Calu3 (cell line): ENCODE results near the gene STAG1. TPM values are rescaled to one million over a fixed set of nuclear protein-coding genes. Genes with fewer than 3 reads are reported as not detected.

Experiments used
- BruUV-seq: library from RNA; stranded (reverse); fragments of 400-500 nt; replicated peaks from 2 replicates; lab custom pipeline; 2021; lab: Mats Ljungman, UMichigan
- CTCF ChIA-PET: fragments of 300-600 bp; sonication (Branson Sonifier 250); formaldehyde crosslinking; loops from one replicate; lab custom pipeline; 2022; ENCODE audit warnings: antibody characterized with exemption; lab: Charles Lee
- DNase-seq: peaks from one replicate; pipeline ENCODE4 v3.0.0; 2022
- H3K27ac Mint-ChIP-seq: one replicate; pipeline ENCODE4 v1.8.0; 2022; ENCODE audit warnings: mixed read lengths; ENCODE audit not compliant: unreplicated experiment
- H3K27me3 Mint-ChIP-seq: one replicate; pipeline ENCODE4 v1.8.0; 2022; ENCODE audit warnings: mixed read lengths; ENCODE audit not compliant: unreplicated experiment
- H3K36me3 Mint-ChIP-seq: one replicate; pipeline ENCODE4 v1.8.0; 2022; ENCODE audit warnings: mild to moderate bottlenecking, moderate library complexity, mixed read lengths; ENCODE audit not compliant: insufficient read depth, unreplicated experiment
- H3K4me1 Mint-ChIP-seq: one replicate; pipeline ENCODE4 v1.8.0; 2022; ENCODE audit warnings: mild to moderate bottlenecking, low read depth, mixed read lengths; ENCODE audit not compliant: unreplicated experiment
- H3K4me3 Mint-ChIP-seq: one replicate; pipeline ENCODE4 v1.8.0; 2022; ENCODE audit warnings: mild to moderate bottlenecking, low read depth, moderate library complexity, mixed read lengths; ENCODE audit not compliant: unreplicated experiment
- H3K9me3 Mint-ChIP-seq: one replicate; pipeline ENCODE4 v1.8.0; 2022; ENCODE audit warnings: low read depth, mixed read lengths; ENCODE audit not compliant: unreplicated experiment
- CTCF ChIP-seq: fragments of 200-600 bp; IDR thresholded peaks from one replicate; pipeline ENCODE4 v1.8.0; 2022; ENCODE audit warnings: antibody characterized with exemption; ENCODE audit not compliant: unreplicated experiment
- intact Hi-C: fragments of 100-400 bp; cut with micrococcal nuclease; formaldehyde crosslinking; loops from one replicate; pipeline ENCODE4 v1.10.0; 2022; ENCODE audit not compliant: unreplicated experiment
- total RNA-seq: library from RNA; stranded (reverse); gene quantifications from 2 replicates; pipeline ENCODE4 v1.2.3, GENCODE V29; 2022

Gene STAG1
- total RNA-seq, 1 experiment from 2014 or later = 39.3 TPM

DNA sequence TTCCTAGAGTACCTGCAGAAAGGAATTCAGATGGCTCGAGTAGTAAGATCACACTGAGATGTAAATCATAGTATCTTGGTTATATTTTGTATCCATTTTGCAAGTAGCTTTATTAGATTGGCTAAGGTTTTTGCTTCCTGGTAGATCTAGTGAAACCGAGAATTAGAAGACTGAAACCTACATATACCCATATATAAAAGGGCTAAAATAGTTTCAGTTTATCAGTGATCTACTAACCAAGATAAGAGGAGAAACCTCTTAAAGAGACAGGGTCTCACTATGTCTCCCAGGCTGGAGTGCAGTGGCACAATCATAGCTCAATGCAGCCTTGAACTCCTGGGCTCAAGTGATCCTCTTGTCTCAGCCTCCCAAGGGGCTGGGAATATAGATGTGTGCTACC is 366.7 kb downstream of the STAG1 start:
- DNase-seq = no peak
- Mint-ChIP-seq H3K9me3 (no peaks in the 10 kb centered on the region), H3K27me3 (no peaks in the 10 kb centered on the region), H3K27ac (no peak overlapping the region), H3K4me1 (peaks cover 13% of the 10 kb centered on the region), H3K36me3 (no peaks in the 10 kb centered on the region), H3K4me3 (no peak overlapping the region)
- BruUV-seq = no TSS peak
- TF ChIP-seq CTCF = no peak
- CTCF ChIA-PET = interaction anchor here (1.6 kb wide), 1 partner anchor 367 kb away, joined by 7 read pairs; the partner anchor contains the start of gene STAG1
- intact Hi-C loops = no loop called here

GRCh38 chr3:136381051-136381450 is 371.1 kb downstream of the STAG1 start:
- DNase-seq = no peak
- intact Hi-C loops = no loop called here
- Mint-ChIP-seq H3K4me1 (peaks cover 13% of the 10 kb centered on the region), H3K27ac (no peak overlapping the region), H3K27me3 (no peaks in the 10 kb centered on the region), H3K36me3 (no peaks in the 10 kb centered on the region), H3K9me3 (no peaks in the 10 kb centered on the region), H3K4me3 (no peak overlapping the region)
- no peak for TF ChIP-seq CTCF
- CTCF ChIA-PET = interaction anchor here (0.7 to 1.4 kb wide), 3 partner anchors 11 to 1285 kb away, joined by 3 to 4 read pairs (median 3); partner anchors contain the start of gene STAG1
- BruUV-seq = no TSS peak

GRCh38 chr3:136380530-136380929 is 371.6 kb downstream of the STAG1 start:
- Mint-ChIP-seq H3K4me1 (peaks cover 13% of the 10 kb centered on the region), H3K27ac (no peak overlapping the region), H3K9me3 (no peaks in the 10 kb centered on the region), H3K4me3 (no peak overlapping the region), H3K36me3 (peaks cover under 1% of the 10 kb centered on the region), H3K27me3 (no peaks in the 10 kb centered on the region)
- CTCF ChIA-PET = interaction anchor here (0.7 to 1.4 kb wide), 3 partner anchors 372 to 1285 kb away, joined by 3 to 4 read pairs (median 3); partner anchors contain the start of gene STAG1
- no peak for TF ChIP-seq CTCF
- DNase-seq = no peak
- intact Hi-C loops = no loop called here
- no TSS peak for BruUV-seq

- no peak for TF ChIP-seq CTCF
- peaks cover 8% of the 10 kb centered on the region for H3K36me3 Mint-ChIP-seq
- DNase-seq = no peak
- peaks cover 13% of the 10 kb centered on the region for H3K4me1 Mint-ChIP-seq
- intact Hi-C loops = no loop called here
- no peak overlapping the region for H3K27ac Mint-ChIP-seq
- no TSS peak for BruUV-seq
- H3K9me3 Mint-ChIP-seq = peaks cover 4% of the 10 kb centered on the region
- no peak overlapping the region for H3K4me3 Mint-ChIP-seq
- H3K27me3 Mint-ChIP-seq = no peaks in the 10 kb centered on the region
- CTCF ChIA-PET = interaction anchor here (0.6 kb wide), 1 partner anchor 234 kb away, joined by 6 read pairs; no protein-coding TSS in a partner anchor
Measured at GRCh38 chr3:136378011-136378410, 374.2 kb downstream of the STAG1 start.
